Parathyroid adenoma (tissue), 2 donors: ENCODE data around the gene MYH6.

Source experiments
- H2AFZ ChIP-seq: fragments of 300-600 bp; sonication (generic); one replicate; pipeline ENCODE4 v1.7.0; 2017; ENCODE audit warnings: antibody characterized with exemption, mild to moderate bottlenecking
- H3K27ac ChIP-seq: fragments of 300-600 bp; sonication (generic); one replicate; pipeline ENCODE4 v1.7.0; 2017
- H3K27me3 ChIP-seq: fragments of 300-600 bp; sonication (generic); one replicate; pipeline ENCODE4 v1.7.0; 2017; ENCODE audit warnings: low read length; ENCODE audit not compliant: control insufficient read depth, insufficient read depth
- H3K36me3 ChIP-seq: fragments of 300-600 bp; sonication (generic); one replicate; pipeline ENCODE4 v1.7.0; 2017; ENCODE audit warnings: low read length; ENCODE audit not compliant: control insufficient read depth, insufficient read depth
- H3K4me1 ChIP-seq: fragments of 300-600 bp; sonication (generic); one replicate; pipeline ENCODE4 v1.7.0; 2017; ENCODE audit warnings: control low read depth
- H3K4me2 ChIP-seq: fragments of 300-600 bp; sonication (generic); one replicate; pipeline ENCODE4 v1.7.0; 2017; ENCODE audit warnings: low read length
- H3K4me3 ChIP-seq: fragments of 300-600 bp; sonication (generic); one replicate; pipeline ENCODE4 v1.7.0; 2017; ENCODE audit warnings: low read depth, low read length
- H3K79me2 ChIP-seq: fragments of 300-600 bp; sonication (generic); one replicate; pipeline ENCODE4 v1.7.0; 2017; ENCODE audit warnings: control low read depth
- H3K9ac ChIP-seq: fragments of 300-600 bp; sonication (generic); one replicate; pipeline ENCODE4 v1.7.0; 2017; ENCODE audit warnings: mild to moderate bottlenecking
- H3K9me3 ChIP-seq: fragments of 300-600 bp; sonication (generic); one replicate; pipeline ENCODE4 v1.7.0; 2017; ENCODE audit warnings: low read length; ENCODE audit not compliant: control insufficient read depth
- CTCF ChIP-seq: fragments of 300-600 bp; sonication (generic); IDR thresholded peaks from one replicate; pipeline ENCODE4 v1.7.0; 2017; ENCODE audit warnings: antibody characterized with exemption, mild to moderate bottlenecking
- donor health status: primary hyperparathyroidism.

The MYH6 gene

GRCh38 chr14:23449314-23449713 lies 41.2 kb upstream of the MYH6 start:
- no peak for TF ChIP-seq CTCF
- Histone ChIP-seq H3K4me2 (no peak overlapping the region), H3K9me3 (no peaks in the 10 kb centered on the region), H3K4me3 (no peak overlapping the region), H3K36me3 (no peaks in the 10 kb centered on the region), H3K27ac (no peak overlapping the region), H3K27me3 (no peaks in the 10 kb centered on the region), H3K79me2 (no peaks in the 10 kb centered on the region), H2AFZ (no peak overlapping the region), H3K4me1 (no peaks in the 10 kb centered on the region), H3K9ac (no peak overlapping the region)

GRCh38 chr14:23447361-23448350 lies 39.6 kb upstream of the MYH6 start:
- TF ChIP-seq CTCF: no peak
- Histone ChIP-seq H3K4me3 (no peak overlapping the region), H3K36me3 (no peaks in the 10 kb centered on the region), H2AFZ (peak overlapping the region; percentile 14), H3K9me3 (no peaks in the 10 kb centered on the region), H3K9ac (no peak overlapping the region), H3K79me2 (no peaks in the 10 kb centered on the region), H3K27me3 (no peaks in the 10 kb centered on the region), H3K27ac (no peak overlapping the region), H3K4me2 (no peak overlapping the region), H3K4me1 (no peaks in the 10 kb centered on the region)

GRCh38 chr14:23446291-23446851 lies 38.3 kb upstream of the MYH6 start:
- H3K27ac ChIP-seq: no peak overlapping the region
- H3K9me3 ChIP-seq: no peaks in the 10 kb centered on the region
- H3K27me3 ChIP-seq: no peaks in the 10 kb centered on the region
- no peak overlapping the region for H3K4me3 ChIP-seq
- H3K36me3 ChIP-seq: no peaks in the 10 kb centered on the region
- H3K9ac ChIP-seq: no peak overlapping the region
- no peak overlapping the region for H3K4me2 ChIP-seq
- no peak overlapping the region for H2AFZ ChIP-seq
- TF ChIP-seq CTCF: no peak
- no peaks in the 10 kb centered on the region for H3K4me1 ChIP-seq
- H3K79me2 ChIP-seq: no peaks in the 10 kb centered on the region

GRCh38 chr14:23445773-23446172 lies 37.7 kb upstream of the MYH6 start:
- no peak overlapping the region for H3K9ac ChIP-seq
- H3K27me3 ChIP-seq: no peaks in the 10 kb centered on the region
- no peak overlapping the region for H2AFZ ChIP-seq
- H3K4me1 ChIP-seq: no peaks in the 10 kb centered on the region
- no peak for TF ChIP-seq CTCF
- H3K79me2 ChIP-seq: no peaks in the 10 kb centered on the region
- H3K27ac ChIP-seq: no peak overlapping the region
- no peaks in the 10 kb centered on the region for H3K36me3 ChIP-seq
- no peak overlapping the region for H3K4me3 ChIP-seq
- no peak overlapping the region for H3K4me2 ChIP-seq
- H3K9me3 ChIP-seq: no peaks in the 10 kb centered on the region
